ENCODE results near the gene PDZD2. TPM values are rescaled to one million over a fixed set of nuclear protein-coding genes. Genes with fewer than 3 reads are reported as not detected.

Gene PDZD2
- total RNA-seq, 4 donors from 2014 or later = 107 to 195 (median 123) TPM

- TF ChIP-seq EP300 (IDR thresholded peaks at IDR 0.05) (no peak), POLR2A (IDR thresholded peaks at IDR 0.05) (no peak), POLR2AphosphoS5 (IDR thresholded peaks at IDR 0.05) (no peak), CTCF (IDR thresholded peaks at IDR 0.05) (no peak)
- no peak overlapping the region for H3K27ac ChIP-seq
- H3K4me1 ChIP-seq = peaks cover 37% of the 10 kb centered on the region
These were observed 520.6 kb downstream of the PDZD2 start for GRCh38 chr5:32159328-32160072.

GRCh38 chr5:32160228-32160627 lies 521.3 kb downstream of the PDZD2 start:
- WGBS = 86% methylated on average over 1 of the region's 1 CpG
- DNase-seq (ENCODE audit: low spot score in 2 of 2) = no peak
- Histone ChIP-seq H3K4me1 (peaks cover 38% of the 10 kb centered on the region), H3K27me3 (no peaks in the 10 kb centered on the region), H3K27ac (no peak overlapping the region), H3K9me3 (no peaks in the 10 kb centered on the region), H3K4me3 (no peak overlapping the region), H3K36me3 (no peaks in the 10 kb centered on the region)
- TF ChIP-seq POLR2AphosphoS5 (IDR thresholded peaks at IDR 0.05) = no peak
- TF ChIP-seq POLR2A (IDR thresholded peaks at IDR 0.05) = no peak
- TF ChIP-seq EP300 (IDR thresholded peaks at IDR 0.05) = no peak
- TF ChIP-seq CTCF (IDR thresholded peaks at IDR 0.05) = no peak

More at GRCh38 chr5:32159328-32160072, 520.6 kb downstream of the PDZD2 start:
- 76% methylated on average over 2 of the region's 2 CpGs for WGBS
- no peak for DNase-seq (ENCODE audit: low spot score in 2 of 2)
- Histone ChIP-seq H3K4me3 (no peak overlapping the region), H3K9me3 (no peaks in the 10 kb centered on the region), H3K36me3 (no peaks in the 10 kb centered on the region), H3K27me3 (no peaks in the 10 kb centered on the region)

Other genes starting within 250 kb of the PDZD2 start
- gene DROSHA, start 107.0 kb upstream of the PDZD2 start, total RNA-seq = 10 to 100 TPM; 25.5 to 69.7 (median 34.6) TPM
- 10 to 100 TPM; 10.5 to 19.2 (median 13.5) TPM for gene C5orf22, start 106.8 kb upstream of the PDZD2 start, total RNA-seq

All from suprapubic skin (tissue), 4 donors.